ENCODE results near the gene CLMN.

DNA sequence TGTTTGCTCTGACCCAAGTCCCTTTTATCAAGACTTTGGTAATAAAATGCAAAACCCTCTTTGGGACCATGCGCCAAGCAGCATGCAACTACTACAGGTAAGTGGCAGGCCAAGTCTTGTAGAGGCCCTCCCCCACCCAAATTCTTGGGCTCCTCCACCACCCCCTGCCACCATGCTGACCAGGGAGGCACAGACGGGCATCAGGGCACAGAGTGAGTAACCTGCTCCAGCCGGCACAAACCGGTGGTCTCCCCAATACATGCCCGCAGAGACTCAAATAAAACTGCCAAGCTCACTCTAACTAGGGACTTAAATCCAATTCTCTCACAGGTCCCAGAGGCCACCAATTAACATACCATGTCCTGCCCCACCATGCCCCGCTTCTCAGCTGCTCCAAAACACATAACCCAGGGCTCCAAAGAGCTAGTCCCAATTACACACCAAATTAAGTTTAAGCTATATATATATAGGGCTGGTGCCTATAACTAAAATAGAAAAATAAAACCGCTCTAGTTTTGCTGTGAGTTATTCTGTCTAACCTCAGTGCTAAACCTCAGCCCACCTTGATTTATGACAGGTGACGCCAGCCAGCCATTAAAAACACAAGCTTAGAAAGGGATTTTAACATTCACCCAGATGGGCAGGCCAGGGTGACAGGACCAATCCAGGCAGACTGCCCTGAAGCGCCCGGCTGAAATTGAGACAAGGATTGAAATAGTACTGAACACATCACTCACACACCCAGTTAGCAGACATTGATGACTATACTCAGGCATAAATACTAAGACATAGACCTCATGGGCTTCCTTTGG, 81.0 kb downstream of the CLMN start:
- no peak for TF ChIP-seq EZH2 (IDR thresholded peaks at IDR 0.05; ENCODE audit: borderline replicate concordance, low read depth, low read length, severe bottlenecking)
- TF ChIP-seq, protein P1, sequence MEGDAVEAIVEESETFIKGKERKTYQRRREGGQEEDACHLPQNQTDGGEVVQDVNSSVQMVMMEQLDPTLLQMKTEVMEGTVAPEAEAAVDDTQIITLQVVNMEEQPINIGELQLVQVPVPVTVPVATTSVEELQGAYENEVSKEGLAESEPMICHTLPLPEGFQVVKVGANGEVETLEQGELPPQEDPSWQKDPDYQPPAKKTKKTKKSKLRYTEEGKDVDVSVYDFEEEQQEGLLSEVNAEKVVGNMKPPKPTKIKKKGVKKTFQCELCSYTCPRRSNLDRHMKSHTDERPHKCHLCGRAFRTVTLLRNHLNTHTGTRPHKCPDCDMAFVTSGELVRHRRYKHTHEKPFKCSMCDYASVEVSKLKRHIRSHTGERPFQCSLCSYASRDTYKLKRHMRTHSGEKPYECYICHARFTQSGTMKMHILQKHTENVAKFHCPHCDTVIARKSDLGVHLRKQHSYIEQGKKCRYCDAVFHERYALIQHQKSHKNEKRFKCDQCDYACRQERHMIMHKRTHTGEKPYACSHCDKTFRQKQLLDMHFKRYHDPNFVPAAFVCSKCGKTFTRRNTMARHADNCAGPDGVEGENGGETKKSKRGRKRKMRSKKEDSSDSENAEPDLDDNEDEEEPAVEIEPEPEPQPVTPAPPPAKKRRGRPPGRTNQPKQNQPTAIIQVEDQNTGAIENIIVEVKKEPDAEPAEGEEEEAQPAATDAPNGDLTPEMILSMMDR (IDR thresholded peaks at IDR 0.05; ENCODE audit: extremely low read depth in 1 of 2, insufficient read depth in 1 of 2, low read depth in 1 of 2, low read length in 2 of 2), result no peak
